Measurements from ENCODE around the gene SLC33A1.
"Not testable (repeated sequence)": the region's sequence is repeated elsewhere in the genome, so short reads cannot be mapped to it uniquely, and the experiment has no call there.

SLC33A1 gene

GRCh38 chr3:155852341-155852740 lies 1.9 kb downstream of the SLC33A1 start:
- peak overlapping the region in 6 of 7 experiments; percentile 84 to 99 (median 95) for H3K4me3 ChIP-seq (ENCODE audit: control insufficient read depth in 1 of 7, extremely low read depth in 1 of 7, insufficient read depth in 4 of 7, low read depth in 2 of 7, low read length in 6 of 7)
- ChIA-PET CTCF (interaction anchor here (1.2 kb wide), 2 partner anchors 10 to 11 kb away, joined by 4 read pairs; no protein-coding TSS in a partner anchor), POLR2A (no interaction called here)
- peak overlapping the region; percentile 79 to 98 for H3K27ac ChIP-seq (ENCODE audit: insufficient read depth in 1 of 2, low read depth in 1 of 2, low read length in 2 of 2, poor library complexity in 1 of 2, severe bottlenecking in 2 of 2)
- no peaks in the 10 kb centered on the region for H3K9me3 ChIP-seq (ENCODE audit: control extremely low read depth in 1 of 5, control insufficient read depth in 4 of 5, insufficient read depth in 2 of 5, low read depth in 1 of 5, low read length in 4 of 5)
- H3K4me1 ChIP-seq (ENCODE audit: control extremely low read depth in 1 of 4, control insufficient read depth in 4 of 4, insufficient read depth in 4 of 4, low read length in 3 of 4): peaks cover 20 to 36% (median 27%) of the 10 kb centered on the region in 4 experiments
- no peaks in the 10 kb centered on the region for H3K27me3 ChIP-seq (replicated peaks in 2 of 5; ENCODE audit: control insufficient read depth in 4 of 5, insufficient read depth in 5 of 5, low read length in 4 of 5)
- H3K36me3 ChIP-seq (ENCODE audit: control insufficient read depth in 4 of 4, insufficient read depth in 4 of 4, low read length in 3 of 4): peaks cover 0 to 8% (median 1%) of the 10 kb centered on the region in 4 experiments
- no peak for DNase-seq
- whole genome bisulfite sequencing (ENCODE audit: insufficient coverage): 25% methylated on average over 2 of the region's 2 CpGs

- H3K9me3 ChIP-seq (ENCODE audit: control extremely low read depth in 1 of 5, control insufficient read depth in 4 of 5, insufficient read depth in 2 of 5, low read depth in 1 of 5, low read length in 4 of 5); H3K27me3 ChIP-seq (replicated peaks in 2 of 5; ENCODE audit: control insufficient read depth in 4 of 5, insufficient read depth in 5 of 5, low read length in 4 of 5); H3K4me3 ChIP-seq (ENCODE audit: control insufficient read depth in 1 of 7, extremely low read depth in 1 of 7, insufficient read depth in 4 of 7, low read depth in 2 of 7, low read length in 6 of 7); H3K36me3 ChIP-seq (ENCODE audit: control insufficient read depth in 4 of 4, insufficient read depth in 4 of 4, low read length in 3 of 4); POLR2A ChIA-PET; H3K27ac ChIP-seq (ENCODE audit: insufficient read depth in 1 of 2, low read depth in 1 of 2, low read length in 2 of 2, poor library complexity in 1 of 2, severe bottlenecking in 2 of 2); DNase-seq: not testable (repeated sequence)
- H3K4me1 ChIP-seq (ENCODE audit: control extremely low read depth in 1 of 4, control insufficient read depth in 4 of 4, insufficient read depth in 4 of 4, low read length in 3 of 4): peaks cover 20 to 30% (median 20%) of the 10 kb centered on the region in 4 experiments
- 100% methylated on average over 1 of the region's 3 CpGs for WGBS (ENCODE audit: insufficient coverage)
- CTCF ChIA-PET: interaction anchor here (1.7 kb wide), 1 partner anchor 43 kb away, joined by 7 read pairs; the partner anchor contains the start of gene C3orf33
Observed at GRCh38 chr3:155849404-155849803, 4.8 kb downstream of the SLC33A1 start.

GRCh38 chr3:155847993-155848392 lies 6.2 kb downstream of the SLC33A1 start:
- H3K27ac ChIP-seq (ENCODE audit: insufficient read depth in 1 of 2, low read depth in 1 of 2, low read length in 2 of 2, poor library complexity in 1 of 2, severe bottlenecking in 2 of 2): no peak overlapping the region
- ChIA-PET POLR2A (no interaction called here), CTCF (interaction anchor here (1.4 kb wide), 1 partner anchor 42 kb away, joined by 8 read pairs; the partner anchor contains the start of gene C3orf33)
- no peaks in the 10 kb centered on the region for H3K27me3 ChIP-seq (replicated peaks in 2 of 5; ENCODE audit: control insufficient read depth in 4 of 5, insufficient read depth in 5 of 5, low read length in 4 of 5)
- DNase-seq: no peak
- H3K4me1 ChIP-seq (ENCODE audit: control extremely low read depth in 1 of 4, control insufficient read depth in 4 of 4, insufficient read depth in 4 of 4, low read length in 3 of 4): peaks cover 15 to 22% (median 16%) of the 10 kb centered on the region in 4 experiments
- H3K36me3 ChIP-seq (ENCODE audit: control insufficient read depth in 4 of 4, insufficient read depth in 4 of 4, low read length in 3 of 4): peaks cover 0 to 8% (median 3%) of the 10 kb centered on the region in 4 experiments
- H3K4me3 ChIP-seq (ENCODE audit: control insufficient read depth in 1 of 7, extremely low read depth in 1 of 7, insufficient read depth in 4 of 7, low read depth in 2 of 7, low read length in 6 of 7): no peak overlapping the region
- no peaks in the 10 kb centered on the region for H3K9me3 ChIP-seq (ENCODE audit: control extremely low read depth in 1 of 5, control insufficient read depth in 4 of 5, insufficient read depth in 2 of 5, low read depth in 1 of 5, low read length in 4 of 5)
- WGBS (ENCODE audit: insufficient coverage): 100% methylated on average over 1 of the region's 3 CpGs

GRCh38 chr3:155846119-155846518 lies 8.1 kb downstream of the SLC33A1 start:
- Histone ChIP-seq H3K4me3 (ENCODE audit: control insufficient read depth in 1 of 7, extremely low read depth in 1 of 7, insufficient read depth in 4 of 7, low read depth in 2 of 7, low read length in 6 of 7) (no peak overlapping the region), H3K9me3 (ENCODE audit: control extremely low read depth in 1 of 5, control insufficient read depth in 4 of 5, insufficient read depth in 2 of 5, low read depth in 1 of 5, low read length in 4 of 5) (no peaks in the 10 kb centered on the region), H3K27me3 (replicated peaks in 2 of 5; ENCODE audit: control insufficient read depth in 4 of 5, insufficient read depth in 5 of 5, low read length in 4 of 5) (no peaks in the 10 kb centered on the region), H3K4me1 (ENCODE audit: control extremely low read depth in 1 of 4, control insufficient read depth in 4 of 4, insufficient read depth in 4 of 4, low read length in 3 of 4) (peaks cover 0 to 5% (median 0%) of the 10 kb centered on the region in 4 experiments), H3K27ac (ENCODE audit: insufficient read depth in 1 of 2, low read depth in 1 of 2, low read length in 2 of 2, poor library complexity in 1 of 2, severe bottlenecking in 2 of 2) (no peak overlapping the region), H3K36me3 (ENCODE audit: control insufficient read depth in 4 of 4, insufficient read depth in 4 of 4, low read length in 3 of 4) (peaks cover 0 to 8% (median 3%) of the 10 kb centered on the region in 4 experiments)
- WGBS (ENCODE audit: insufficient coverage): 86% methylated on average over 1 of the region's 3 CpGs
- DNase-seq: no peak
- POLR2A ChIA-PET: interaction anchor here (0.6 kb wide), 1 partner anchor 596 kb away, joined by 4 read pairs; no protein-coding TSS in a partner anchor
- CTCF ChIA-PET: no interaction called here

- WGBS (ENCODE audit: insufficient coverage): no CpG with 5 or more reads among the region's 1 CpG
- POLR2A ChIA-PET: interaction anchor here (0.6 to 1.1 kb wide), 2 partner anchors 10 to 19 kb away, joined by 3 to 7 read pairs; no protein-coding TSS in a partner anchor
Observed at GRCh38 chr3:155843569-155843968, 10.7 kb downstream of the SLC33A1 start.

GRCh38 chr3:155835341-155836071 lies 18.7 kb downstream of the SLC33A1 start:
- no peak overlapping the region for H3K27ac ChIP-seq (ENCODE audit: insufficient read depth in 1 of 2, low read depth in 1 of 2, low read length in 2 of 2, poor library complexity in 1 of 2, severe bottlenecking in 2 of 2)
- peaks cover 2 to 15% (median 8%) of the 10 kb centered on the region in 4 experiments for H3K36me3 ChIP-seq (ENCODE audit: control insufficient read depth in 4 of 4, insufficient read depth in 4 of 4, low read length in 3 of 4)
- CTCF ChIA-PET: no interaction called here
- POLR2A ChIA-PET: no interaction called here
- H3K9me3 ChIP-seq (ENCODE audit: control extremely low read depth in 1 of 5, control insufficient read depth in 4 of 5, insufficient read depth in 2 of 5, low read depth in 1 of 5, low read length in 4 of 5): peaks cover 0 to 2% (median 0%) of the 10 kb centered on the region in 5 experiments
- 98% methylated on average over 9 of the region's 9 CpGs for WGBS (ENCODE audit: insufficient coverage)
- H3K4me1 ChIP-seq (ENCODE audit: control extremely low read depth in 1 of 4, control insufficient read depth in 4 of 4, insufficient read depth in 4 of 4, low read length in 3 of 4): peaks cover 0 to 3% (median 0%) of the 10 kb centered on the region in 4 experiments
- no peak overlapping the region for H3K4me3 ChIP-seq (ENCODE audit: control insufficient read depth in 1 of 7, extremely low read depth in 1 of 7, insufficient read depth in 4 of 7, low read depth in 2 of 7, low read length in 6 of 7)
- H3K27me3 ChIP-seq (replicated peaks in 2 of 5; ENCODE audit: control insufficient read depth in 4 of 5, insufficient read depth in 5 of 5, low read length in 4 of 5): no peaks in the 10 kb centered on the region
- peak in 2 of 3 donors; percentile 20 to 44 for DNase-seq

More at GRCh38 chr3:155843569-155843968, 10.7 kb downstream of the SLC33A1 start:
- Histone ChIP-seq H3K9me3 (ENCODE audit: control extremely low read depth in 1 of 5, control insufficient read depth in 4 of 5, insufficient read depth in 2 of 5, low read depth in 1 of 5, low read length in 4 of 5) (no peaks in the 10 kb centered on the region), H3K27me3 (replicated peaks in 2 of 5; ENCODE audit: control insufficient read depth in 4 of 5, insufficient read depth in 5 of 5, low read length in 4 of 5) (no peaks in the 10 kb centered on the region), H3K36me3 (ENCODE audit: control insufficient read depth in 4 of 4, insufficient read depth in 4 of 4, low read length in 3 of 4) (peaks cover 0 to 6% (median 3%) of the 10 kb centered on the region in 4 experiments), H3K27ac (ENCODE audit: insufficient read depth in 1 of 2, low read depth in 1 of 2, low read length in 2 of 2, poor library complexity in 1 of 2, severe bottlenecking in 2 of 2) (no peak overlapping the region), H3K4me1 (ENCODE audit: control extremely low read depth in 1 of 4, control insufficient read depth in 4 of 4, insufficient read depth in 4 of 4, low read length in 3 of 4) (no peaks in the 10 kb centered on the region), H3K4me3 (ENCODE audit: control insufficient read depth in 1 of 7, extremely low read depth in 1 of 7, insufficient read depth in 4 of 7, low read depth in 2 of 7, low read length in 6 of 7) (no peak overlapping the region)
- DNase-seq: no peak
- CTCF ChIA-PET: interaction anchor here (0.7 kb wide), 1 partner anchor 38 kb away, joined by 3 read pairs; the partner anchor contains the start of gene C3orf33

Data from common myeloid progenitor, CD34-positive (primary cell).